Type B pancreatic cell (in vitro differentiated cells): ENCODE measurements around the gene SLC5A9. TPM values are rescaled to one million over a fixed set of nuclear protein-coding genes. Genes with fewer than 3 reads are reported as not detected.

Source experiments
- DNase-seq: peaks from one replicate; pipeline ENCODE4 v3.0.0; 2021; ENCODE audit warnings: mixed read lengths; ENCODE audit not compliant: unreplicated experiment; ENCODE audit errors: extremely low spot score
- H3K27ac Mint-ChIP-seq: 2 replicates; pipeline ENCODE4 v1.8.0; 2021; ENCODE audit warnings: mild to moderate bottlenecking, mixed read lengths
- H3K27me3 Mint-ChIP-seq: 2 replicates; pipeline ENCODE4 v1.8.0; 2021; ENCODE audit warnings: mixed read lengths
- H3K36me3 Mint-ChIP-seq: 2 replicates; pipeline ENCODE4 v1.8.0; 2021; ENCODE audit warnings: mixed read lengths
- H3K4me1 Mint-ChIP-seq: one replicate; pipeline ENCODE4 v1.8.0; 2021; ENCODE audit warnings: mixed read lengths; ENCODE audit not compliant: unreplicated experiment
- H3K4me3 Mint-ChIP-seq: 2 replicates; pipeline ENCODE4 v1.8.0; 2021; ENCODE audit warnings: mild to moderate bottlenecking, mixed read lengths
- H3K9me3 Mint-ChIP-seq: 2 replicates; pipeline ENCODE4 v1.8.0; 2021; ENCODE audit warnings: mixed read lengths
- CTCF ChIP-seq: fragments of 200-600 bp; sonication (generic); conservative IDR thresholded peaks from 2 replicates; pipeline ENCODE4 v1.5.0; 2021; ENCODE audit warnings: antibody characterized with exemption, mild to moderate bottlenecking
- total RNA-seq: library from RNA; stranded (reverse); gene quantifications from 2 replicates; pipeline ENCODE4 v1.2.1, GENCODE V29; 2021; ENCODE audit warnings: low replicate concordance

The SLC5A9 gene
- total RNA-seq, 1 donor from 2014 or later: 1.6 TPM

- TF ChIP-seq CTCF: no peak
- H3K27me3 Mint-ChIP-seq: no peaks in the 10 kb centered on the region
- DNase-seq: no peak
- no peaks in the 10 kb centered on the region for H3K4me1 Mint-ChIP-seq
- H3K27ac Mint-ChIP-seq: no peak overlapping the region
- H3K36me3 Mint-ChIP-seq: no peaks in the 10 kb centered on the region
- no peak overlapping the region for H3K4me3 Mint-ChIP-seq
- no peaks in the 10 kb centered on the region for H3K9me3 Mint-ChIP-seq
These were observed 22.6 kb downstream of the SLC5A9 start for GRCh38 chr1:48245106-48245505.

- Mint-ChIP-seq H3K9me3 (no peaks in the 10 kb centered on the region), H3K27ac (no peak overlapping the region), H3K4me3 (no peak overlapping the region), H3K4me1 (no peaks in the 10 kb centered on the region), H3K36me3 (no peaks in the 10 kb centered on the region), H3K27me3 (no peaks in the 10 kb centered on the region)
- no peak for TF ChIP-seq CTCF
- DNase-seq: no peak
These were observed 24.2 kb downstream of the SLC5A9 start for GRCh38 chr1:48246727-48247126.

DNA sequence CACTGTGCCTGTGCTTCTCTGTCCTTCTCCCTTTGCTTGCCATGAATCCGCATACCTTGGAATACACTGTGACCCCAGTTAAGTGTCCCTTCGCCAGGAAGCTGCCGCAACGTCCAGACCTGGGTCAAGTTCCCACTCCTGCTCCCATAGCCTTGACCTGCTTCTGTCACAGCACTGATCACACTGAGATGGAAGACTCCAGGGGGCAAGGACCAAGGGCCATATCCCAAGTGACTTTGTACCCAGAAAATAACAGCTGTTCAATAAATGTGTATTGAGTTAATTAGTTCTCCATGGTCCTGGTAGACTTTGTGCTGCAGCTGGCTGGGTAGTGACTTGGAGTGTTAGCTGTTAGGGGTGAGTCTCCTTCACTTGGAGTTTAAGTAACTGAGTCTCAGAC lies 25.8 kb downstream of the SLC5A9 start:
- no peak for DNase-seq
- H3K4me3 Mint-ChIP-seq: no peak overlapping the region

GRCh38 chr1:48249868-48250267 lies 27.4 kb downstream of the SLC5A9 start:
- Mint-ChIP-seq H3K9me3 (no peaks in the 10 kb centered on the region), H3K4me3 (no peak overlapping the region), H3K27me3 (no peaks in the 10 kb centered on the region)

More for the DNA sequence above, 25.8 kb downstream of the SLC5A9 start:
- Mint-ChIP-seq H3K27me3 (no peaks in the 10 kb centered on the region), H3K27ac (no peak overlapping the region), H3K4me1 (no peaks in the 10 kb centered on the region), H3K9me3 (no peaks in the 10 kb centered on the region), H3K36me3 (no peaks in the 10 kb centered on the region)
- TF ChIP-seq CTCF: no peak

DNA sequence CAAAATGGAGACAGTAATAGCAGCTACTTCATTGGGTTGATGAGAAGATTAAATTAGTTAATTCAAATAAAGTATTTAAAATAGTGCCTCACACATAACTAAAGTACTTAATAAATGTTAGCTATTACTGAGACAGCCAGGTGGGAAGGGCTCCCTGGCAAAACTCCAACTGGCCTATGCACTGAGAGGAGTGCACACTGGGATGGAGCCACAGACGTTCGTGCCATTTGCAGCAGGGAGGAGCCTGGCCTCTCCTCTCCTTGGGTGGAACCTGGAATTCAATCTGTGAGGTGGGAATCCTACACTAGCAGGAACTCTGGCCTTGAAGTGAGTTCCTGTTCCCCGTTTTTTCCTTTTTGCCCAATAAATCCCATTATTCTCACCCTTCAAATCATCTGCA lies 28.1 kb downstream of the SLC5A9 start:
- H3K27me3 Mint-ChIP-seq: no peaks in the 10 kb centered on the region
- H3K9me3 Mint-ChIP-seq: no peaks in the 10 kb centered on the region
- H3K4me1 Mint-ChIP-seq: no peaks in the 10 kb centered on the region
- no peak overlapping the region for H3K4me3 Mint-ChIP-seq
- H3K27ac Mint-ChIP-seq: no peak overlapping the region
- H3K36me3 Mint-ChIP-seq: no peaks in the 10 kb centered on the region
- DNase-seq: no peak
- TF ChIP-seq CTCF: no peak

More at GRCh38 chr1:48249868-48250267, 27.4 kb downstream of the SLC5A9 start:
- H3K27ac Mint-ChIP-seq: no peak overlapping the region
- TF ChIP-seq CTCF: no peak
- no peak for DNase-seq
- H3K4me1 Mint-ChIP-seq: no peaks in the 10 kb centered on the region
- no peaks in the 10 kb centered on the region for H3K36me3 Mint-ChIP-seq

DNA sequence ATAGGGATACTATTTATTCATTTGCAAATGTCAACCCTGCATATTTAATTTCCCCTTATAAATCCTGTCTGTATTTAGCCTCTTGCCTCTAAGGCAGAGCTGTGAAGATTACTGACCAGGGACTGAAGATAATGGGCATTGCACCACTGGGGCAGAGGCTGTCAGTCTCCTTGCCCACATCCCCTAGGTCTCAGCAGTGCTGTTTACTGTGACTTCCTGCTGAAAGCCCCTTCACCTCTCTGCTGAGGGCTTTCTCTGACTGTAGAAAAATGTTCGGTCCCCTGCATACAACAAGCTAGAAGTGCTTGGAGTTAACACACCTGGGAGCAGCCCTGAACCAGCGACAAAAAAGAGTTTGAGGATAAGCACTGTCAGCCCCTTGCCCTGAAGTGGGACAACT lies 28.8 kb downstream of the SLC5A9 start:
- no peak overlapping the region for H3K4me3 Mint-ChIP-seq
- no peaks in the 10 kb centered on the region for H3K36me3 Mint-ChIP-seq
- TF ChIP-seq CTCF: no peak
- H3K4me1 Mint-ChIP-seq: no peaks in the 10 kb centered on the region
- no peaks in the 10 kb centered on the region for H3K27me3 Mint-ChIP-seq
- DNase-seq: no peak
- H3K27ac Mint-ChIP-seq: no peak overlapping the region
- H3K9me3 Mint-ChIP-seq: no peaks in the 10 kb centered on the region
